NK-92 treated with Interleukin-12 subunit alpha and Interleukin-12 subunit beta, amount 100 ng/mL, for 24 hours (cell line): Measurements from ENCODE around the gene GJD3.
"Not testable (repeated sequence)": the region's sequence is repeated elsewhere in the genome, so short reads cannot be mapped to it uniquely, and the experiment has no call there.

Source experiments
- DNase-seq: peaks from one replicate; lab custom pipeline; 2025; lab: John Stamatoyannopoulos, UW

Gene GJD3

DNA sequence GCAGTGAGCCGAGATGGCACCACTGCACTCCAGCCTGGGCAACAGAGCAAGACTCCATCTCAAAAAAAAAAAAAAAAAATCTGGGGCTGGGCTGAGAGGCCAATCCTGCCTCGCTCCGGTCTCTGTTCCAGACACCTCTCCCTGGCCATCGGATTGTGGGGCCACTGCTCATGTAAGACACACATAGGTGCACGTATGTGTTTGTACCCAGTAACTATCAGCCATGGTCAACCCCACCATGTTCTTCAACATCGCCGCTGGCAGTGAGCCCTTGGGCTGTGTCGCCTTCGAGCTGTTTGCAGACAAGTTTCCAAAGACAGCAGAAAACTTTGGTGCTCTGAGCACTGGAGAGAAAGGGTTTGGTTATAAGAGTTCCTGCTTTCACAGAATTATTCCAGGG, 3.2 kb upstream of the GJD3 start:
- not testable (repeated sequence) for DNase-seq

DNA sequence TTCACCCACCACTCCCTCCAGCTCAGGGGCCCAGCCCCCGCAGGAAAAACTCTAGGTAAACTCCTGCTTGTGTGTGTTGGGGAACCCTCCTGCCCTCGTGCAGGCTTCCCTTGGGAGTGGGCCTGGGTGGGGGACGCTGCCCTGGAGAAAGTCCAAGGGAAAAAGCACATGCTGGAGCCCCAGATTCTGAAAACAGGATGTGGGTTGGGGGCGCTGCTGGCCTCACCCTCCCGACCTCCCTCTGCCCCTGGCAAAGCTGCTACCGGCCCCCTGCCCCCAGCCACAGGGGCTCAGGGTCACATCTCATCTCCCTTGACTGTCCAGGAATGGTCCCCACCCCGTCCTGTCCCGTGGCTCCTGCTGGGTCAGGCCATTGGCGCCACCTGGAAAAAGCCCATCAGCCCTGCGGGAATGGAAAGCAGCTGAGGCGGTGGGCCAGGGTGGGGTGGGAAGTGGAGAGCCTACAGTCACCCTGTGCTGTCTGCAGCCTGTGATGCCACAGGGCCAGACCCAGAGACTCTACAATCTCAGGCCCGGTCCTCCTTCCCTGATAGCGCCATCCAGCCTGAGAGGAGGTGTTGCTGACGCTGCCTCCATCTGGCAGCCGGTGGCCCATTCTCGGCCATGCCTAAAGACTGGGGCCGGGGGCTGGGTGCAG, 2.5 kb upstream of the GJD3 start:
- no peak for DNase-seq

GRCh38 chr17:40366076-40366860, 1.7 kb upstream of the GJD3 start:
- no peak for DNase-seq

- DNase-seq = no peak
These were observed 369 bp upstream of the GJD3 start for GRCh38 chr17:40364906-40365305.

- DNase-seq = no peak
These were observed 1.3 kb downstream of the GJD3 start for GRCh38 chr17:40363111-40363827.

- DNase-seq = no peak
These were observed 1.8 kb downstream of the GJD3 start for GRCh38 chr17:40362696-40363110.

DNA sequence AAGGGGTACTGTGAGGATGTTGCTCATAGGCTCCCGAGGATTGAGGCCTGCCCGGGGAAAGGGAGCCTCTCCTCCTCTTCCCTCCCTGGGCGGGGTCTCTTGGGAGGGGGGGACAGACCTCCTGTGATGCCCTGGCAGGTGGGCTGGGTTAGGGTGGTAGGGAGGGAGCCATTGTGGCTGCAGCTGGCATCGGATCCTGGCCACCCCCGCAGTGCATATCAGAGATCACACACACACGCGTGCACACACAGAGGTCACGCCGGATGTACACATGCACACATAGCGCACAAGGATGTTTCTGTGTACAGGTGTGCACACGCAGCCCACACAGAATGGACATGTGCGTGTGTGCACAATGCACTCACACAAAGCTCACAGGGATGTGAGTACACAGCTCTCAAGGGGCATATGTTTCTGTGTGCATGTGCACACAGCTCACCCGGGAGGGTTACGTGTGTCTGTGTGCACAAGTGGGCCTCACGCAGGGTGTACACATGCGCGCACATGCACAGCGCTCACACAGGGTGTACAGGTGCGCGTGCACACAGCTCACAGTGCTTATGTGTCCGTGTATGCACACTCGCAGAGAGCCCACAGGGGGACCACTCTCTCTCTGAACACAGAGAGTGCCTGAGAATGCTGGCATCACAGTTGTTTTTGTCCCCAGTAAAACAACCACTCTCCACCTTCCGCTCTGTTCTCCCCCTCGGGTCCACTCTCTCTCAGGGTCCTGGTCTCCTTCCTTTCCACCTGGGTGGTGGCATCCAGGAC, 2.4 kb downstream of the GJD3 start:
- no peak for DNase-seq

DNA sequence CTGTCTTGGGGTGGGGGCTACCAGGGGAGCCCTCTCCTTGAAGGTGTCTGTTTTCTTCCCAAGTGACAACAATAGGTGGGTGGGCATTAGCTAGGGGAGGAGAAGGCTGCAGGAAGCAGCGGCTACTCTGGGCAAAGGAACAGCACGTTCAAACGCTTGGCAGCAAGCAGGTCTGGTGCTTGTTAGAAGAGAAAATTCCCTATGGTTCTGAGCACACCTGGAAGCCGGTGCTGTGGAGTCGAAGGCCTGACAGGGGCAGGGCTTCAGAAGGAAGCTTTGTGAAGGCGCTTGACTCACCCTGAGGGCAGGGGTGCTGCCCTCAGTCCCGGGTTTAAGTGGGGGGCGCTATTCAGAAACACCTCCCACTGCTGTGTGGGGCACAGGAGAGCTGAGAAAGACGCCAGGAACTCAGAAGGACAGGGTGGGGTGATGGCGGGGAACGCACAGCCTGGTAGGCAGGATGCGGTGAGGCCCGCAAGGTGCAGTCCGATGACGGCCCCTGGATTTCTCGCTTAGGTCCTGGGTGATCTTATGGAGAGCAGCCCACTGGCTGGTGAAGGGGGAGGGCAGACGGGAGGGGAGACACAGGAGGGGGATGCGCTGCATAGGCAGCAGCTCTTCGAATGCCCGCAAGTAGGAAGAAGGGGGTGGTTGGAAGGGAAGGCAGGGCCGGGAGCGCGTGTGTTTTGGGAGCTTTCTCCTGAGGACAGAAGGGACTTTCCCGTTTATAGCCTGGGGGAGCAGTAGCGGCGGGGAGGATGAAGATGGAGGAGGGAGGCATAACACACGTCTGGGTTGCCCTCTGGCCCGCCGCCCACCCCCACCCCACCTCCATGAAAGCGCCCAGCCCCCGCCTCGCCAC, 3.2 kb downstream of the GJD3 start:
- DNase-seq = no peak

GRCh38 chr17:40360091-40360490, 4.4 kb downstream of the GJD3 start:
- no peak for DNase-seq

DNA sequence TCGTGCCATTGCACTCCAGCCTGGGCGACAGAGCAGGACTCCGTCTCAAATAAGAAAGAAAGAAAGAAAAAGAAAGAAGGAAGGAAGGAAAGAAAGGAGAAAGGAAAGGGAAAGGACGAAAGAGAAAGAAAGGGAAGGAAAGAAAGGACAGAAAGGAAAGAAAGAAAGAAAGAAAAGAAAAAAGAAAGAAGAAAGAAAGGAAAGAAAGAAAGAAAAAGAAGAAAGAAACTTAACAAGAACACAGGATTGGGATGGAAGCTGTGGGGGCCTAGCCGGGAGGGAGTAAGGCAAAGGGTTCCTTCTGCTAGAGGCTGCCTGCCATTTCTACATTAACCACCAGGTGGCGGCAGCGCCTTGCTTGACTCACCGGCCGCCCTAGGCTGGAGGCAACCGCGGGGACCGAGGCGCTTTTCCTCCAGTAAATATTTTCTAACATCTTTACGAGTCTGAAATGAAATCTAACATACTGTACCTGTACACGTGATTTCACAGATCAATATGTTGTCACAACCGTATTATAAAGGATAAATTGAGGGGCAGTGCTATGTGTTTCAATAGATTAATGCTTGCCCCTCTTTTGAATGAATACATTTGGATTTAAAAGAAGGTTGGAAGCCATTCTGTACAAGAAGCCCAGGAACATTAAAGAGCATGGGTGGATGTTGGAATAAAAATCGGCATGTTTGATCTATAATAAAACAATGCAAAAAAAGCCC, 6.1 kb downstream of the GJD3 start:
- peak; percentile 70 for DNase-seq

- no peak for DNase-seq
These were observed 7.3 kb downstream of the GJD3 start for GRCh38 chr17:40356990-40357881.

DNA sequence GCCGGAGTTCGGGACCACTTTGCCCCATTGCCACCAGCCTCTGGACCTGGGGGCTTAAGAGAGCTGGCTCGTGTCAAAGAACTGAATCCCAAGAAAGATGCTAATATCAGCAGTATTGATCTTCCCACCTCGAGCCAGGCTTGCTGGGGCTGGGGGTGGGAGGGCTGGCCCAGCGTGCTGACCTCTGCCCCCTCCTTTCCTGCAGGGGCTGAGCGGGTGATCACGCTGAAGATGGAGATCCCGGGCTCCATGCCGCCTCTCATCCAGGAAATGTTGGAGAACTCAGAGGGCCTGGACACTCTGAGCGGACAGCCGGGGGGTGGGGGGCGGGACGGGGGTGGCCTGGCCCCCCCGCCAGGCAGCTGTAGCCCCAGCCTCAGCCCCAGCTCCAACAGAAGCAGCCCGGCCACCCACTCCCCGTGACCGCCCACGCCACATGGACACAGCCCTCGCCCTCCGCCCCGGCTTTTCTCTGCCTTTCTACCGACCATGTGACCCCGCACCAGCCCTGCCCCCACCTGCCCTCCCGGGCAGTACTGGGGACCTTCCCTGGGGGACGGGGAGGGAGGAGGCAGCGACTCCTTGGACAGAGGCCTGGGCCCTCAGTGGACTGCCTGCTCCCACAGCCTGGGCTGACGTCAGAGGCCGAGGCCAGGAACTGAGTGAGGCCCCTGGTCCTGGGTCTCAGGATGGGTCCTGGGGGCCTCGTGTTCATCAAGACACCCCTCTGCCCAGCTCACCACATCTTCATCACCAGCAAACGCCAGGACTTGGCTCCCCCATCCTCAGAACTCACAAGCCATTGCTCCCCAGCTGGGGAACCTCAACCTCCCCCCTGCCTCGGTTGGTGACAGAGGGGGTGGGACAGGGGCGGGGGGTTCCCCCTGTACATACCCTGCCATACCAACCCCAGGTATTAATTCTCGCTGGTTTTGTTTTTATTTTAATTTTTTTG, 8.5 kb downstream of the GJD3 start:
- DNase-seq = no peak

- peak; percentile 24 for DNase-seq
These were observed 9.3 kb downstream of the GJD3 start for GRCh38 chr17:40355123-40355803.

DNA sequence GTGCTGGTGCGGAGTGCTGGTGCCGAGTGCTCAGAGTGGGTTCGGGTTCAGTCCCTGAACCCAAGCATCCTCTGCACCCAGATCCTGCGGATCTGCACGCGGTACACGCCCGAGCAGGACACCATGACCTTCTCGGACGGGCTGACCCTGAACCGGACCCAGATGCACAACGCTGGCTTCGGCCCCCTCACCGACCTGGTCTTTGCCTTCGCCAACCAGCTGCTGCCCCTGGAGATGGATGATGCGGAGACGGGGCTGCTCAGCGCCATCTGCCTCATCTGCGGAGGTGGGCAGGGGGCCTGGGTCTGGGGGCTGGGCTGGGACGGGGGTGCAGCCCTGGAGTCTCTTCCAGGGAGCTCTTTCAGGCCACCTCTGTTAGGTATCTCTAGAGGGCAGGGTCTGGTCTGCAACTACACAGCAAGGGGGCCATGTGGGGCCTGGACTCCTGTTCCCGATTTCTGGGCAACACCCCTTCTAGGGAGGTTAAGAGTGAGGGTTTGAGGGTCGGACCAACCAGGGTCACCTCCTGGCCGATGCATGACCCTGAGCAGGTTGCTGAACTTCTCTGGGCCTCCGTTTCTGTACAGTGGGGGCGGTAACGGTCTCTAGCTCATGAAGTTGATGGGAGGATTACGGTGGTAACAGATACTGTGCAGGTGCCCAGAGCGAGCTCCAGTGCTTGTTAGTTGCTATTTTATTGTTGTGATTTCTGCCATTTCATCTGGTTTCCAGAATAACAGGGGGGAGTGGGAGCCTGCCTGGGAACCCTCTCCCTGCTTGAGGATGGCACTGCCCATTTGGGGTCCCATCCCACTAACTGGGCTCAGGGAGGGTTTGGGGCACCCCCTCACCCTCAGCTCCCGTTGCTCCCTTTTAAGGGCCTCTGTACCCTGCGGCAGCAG, 10.1 kb downstream of the GJD3 start:
- DNase-seq = no peak

GRCh38 chr17:40352779-40353394, 11.7 kb downstream of the GJD3 start:
- DNase-seq = peak; percentile 23

GRCh38 chr17:40352237-40352778, 12.2 kb downstream of the GJD3 start:
- DNase-seq = no peak
